NCI-H2196 (cell line): Measurements from ENCODE around the gene RAD51.

Experiments used
- DNase-seq: peaks from one replicate; lab custom pipeline; 2025; ENCODE audit not compliant: unreplicated experiment; lab: John Stamatoyannopoulos, UW

Gene RAD51

DNA sequence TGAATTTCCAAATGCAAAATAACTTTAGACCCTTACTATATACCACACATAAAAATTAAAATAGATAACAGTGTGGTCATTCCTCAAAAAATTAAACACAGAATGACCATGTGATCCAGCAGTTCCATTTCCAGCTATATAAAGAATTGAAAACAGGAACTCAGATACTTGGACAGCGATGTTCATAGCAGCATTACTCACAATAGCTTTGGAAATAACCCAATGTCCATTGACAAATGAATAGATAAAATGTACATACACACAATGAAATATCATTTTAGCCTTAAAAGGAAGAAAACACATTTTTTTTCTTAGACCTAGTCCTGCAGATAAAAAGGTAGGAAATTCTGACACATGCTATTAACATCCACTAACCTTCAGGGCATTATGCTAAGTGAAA, 26.7 kb downstream of the RAD51 start:
- DNase-seq: no peak

DNA sequence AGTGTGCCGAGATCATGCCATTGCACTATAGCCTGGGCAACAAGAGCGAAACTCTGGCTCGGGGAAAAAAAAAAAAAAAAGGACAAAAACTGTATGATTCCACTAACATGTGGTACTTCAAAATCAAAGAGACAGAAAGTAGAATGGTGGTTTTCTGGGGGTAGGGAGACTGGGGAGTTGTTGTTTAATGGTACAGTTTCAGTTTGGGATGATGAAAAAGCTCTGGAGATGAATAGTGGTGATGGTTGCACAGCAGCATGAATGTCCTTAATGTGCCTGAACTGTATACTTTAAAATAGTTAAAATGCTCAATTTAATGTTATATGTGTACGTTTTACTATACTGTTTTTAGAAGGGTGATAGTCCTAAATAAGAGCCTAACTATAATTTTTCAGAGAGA, 27.4 kb downstream of the RAD51 start:
- no peak for DNase-seq

DNA sequence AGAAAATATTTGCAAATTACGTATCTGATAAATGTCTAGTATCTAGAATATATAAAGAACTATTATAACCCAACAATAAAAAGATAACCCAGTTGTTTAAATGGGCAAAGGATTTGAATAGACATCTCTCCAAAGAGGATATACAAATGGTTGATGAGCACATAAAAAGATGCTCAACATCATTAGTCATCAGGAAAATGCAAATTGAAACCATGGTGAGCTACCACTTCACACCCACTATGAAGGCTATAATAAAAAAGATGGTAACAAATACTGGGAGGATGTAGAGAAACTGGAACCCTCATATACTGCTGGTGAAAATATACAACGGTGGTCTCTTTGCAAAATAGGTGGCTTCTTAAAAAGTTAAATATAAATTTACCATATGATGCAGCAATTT, 28.0 kb downstream of the RAD51 start:
- DNase-seq: no peak

DNA sequence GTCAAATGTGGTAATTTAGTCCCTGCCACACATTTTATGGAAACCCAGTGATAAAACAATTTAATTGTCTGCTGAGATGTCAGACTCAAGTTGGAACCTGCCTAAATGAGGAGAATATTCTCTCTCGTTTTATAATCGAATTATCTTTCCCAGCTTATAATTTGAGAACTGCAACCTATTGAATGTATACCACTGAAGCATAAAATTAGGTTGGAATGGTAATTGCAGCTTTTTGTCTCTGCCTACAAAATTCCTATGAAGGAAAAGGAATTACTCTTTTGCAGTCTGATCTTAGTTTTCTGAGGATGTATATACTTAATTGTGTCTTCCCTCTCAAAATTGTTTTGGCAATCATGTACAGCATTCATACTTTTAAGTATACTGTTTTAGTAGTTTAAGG, 28.9 kb downstream of the RAD51 start:
- no peak for DNase-seq

DNA sequence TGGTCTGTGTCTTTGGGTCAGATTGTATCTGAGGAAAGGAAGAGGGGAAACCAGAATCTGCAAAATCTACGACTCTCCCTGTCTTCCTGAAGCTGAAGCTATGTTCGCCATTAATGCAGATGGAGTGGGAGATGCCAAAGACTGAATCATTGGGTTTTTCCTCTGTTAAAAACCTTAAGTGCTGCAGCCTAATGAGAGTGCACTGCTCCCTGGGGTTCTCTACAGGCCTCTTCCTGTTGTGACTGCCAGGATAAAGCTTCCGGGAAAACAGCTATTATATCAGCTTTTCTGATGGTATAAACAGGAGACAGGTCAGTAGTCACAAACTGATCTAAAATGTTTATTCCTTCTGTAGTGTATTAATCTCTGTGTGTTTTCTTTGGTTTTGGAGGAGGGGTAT, 36.1 kb downstream of the RAD51 start:
- no peak for DNase-seq

DNA sequence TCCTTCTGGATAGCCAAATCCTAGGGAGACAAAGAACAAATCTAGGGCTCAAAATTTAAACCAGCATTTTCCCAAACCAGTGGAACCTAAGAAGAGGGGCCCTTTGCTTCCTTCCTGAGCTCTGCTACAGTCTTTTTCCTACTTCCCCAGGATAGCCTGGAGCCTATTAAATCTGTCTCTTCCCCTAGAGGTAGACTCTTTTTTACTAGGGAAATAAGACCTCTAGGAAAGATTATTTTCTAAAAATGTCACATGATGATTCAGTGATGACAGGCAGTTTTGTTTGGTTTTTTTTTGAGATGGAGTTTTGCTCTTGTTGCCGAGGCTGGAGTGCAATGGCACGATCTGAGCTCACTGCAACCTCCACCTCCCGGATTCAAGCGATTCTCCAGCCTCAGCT, 41.6 kb downstream of the RAD51 start:
- no peak for DNase-seq

DNA sequence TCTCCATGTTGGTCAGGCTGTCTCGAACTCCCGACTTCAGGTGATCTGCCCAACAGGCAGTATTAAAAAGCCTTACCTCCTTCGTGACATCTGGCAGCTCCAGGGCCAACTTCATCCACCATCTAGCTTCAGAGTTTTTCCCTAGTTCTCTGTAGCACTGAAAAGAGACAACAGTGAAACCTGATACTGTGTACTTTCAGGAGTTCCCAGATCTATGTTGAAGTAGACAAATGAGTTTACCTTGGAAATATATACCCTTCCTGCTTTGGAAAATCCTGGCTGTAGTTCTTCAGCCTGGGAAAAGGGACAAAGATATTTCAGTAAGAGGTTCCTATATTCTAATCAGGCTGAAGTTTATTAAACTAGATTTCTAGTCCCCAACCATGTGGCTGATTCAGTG, 42.1 kb downstream of the RAD51 start:
- DNase-seq: no peak

DNA sequence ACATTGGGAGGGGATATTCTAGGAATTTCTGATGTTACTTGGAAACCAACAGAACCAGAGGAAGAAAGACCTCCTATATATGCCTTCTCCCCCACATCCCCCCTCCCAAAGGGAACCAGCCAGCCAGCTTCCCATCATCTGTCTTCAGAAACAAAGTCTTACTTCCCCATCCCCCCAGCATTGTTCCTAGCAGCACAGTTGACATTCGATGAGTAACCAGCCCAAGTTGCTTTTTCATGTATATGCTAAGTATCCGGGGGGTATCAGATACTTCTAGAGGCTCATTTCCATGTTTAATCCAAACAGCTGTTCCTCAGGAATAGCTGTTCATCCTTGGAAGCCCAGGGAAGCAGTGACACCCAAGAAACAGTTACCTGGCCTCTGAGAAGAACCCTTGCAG, 44.1 kb downstream of the RAD51 start:
- DNase-seq: no peak

DNA sequence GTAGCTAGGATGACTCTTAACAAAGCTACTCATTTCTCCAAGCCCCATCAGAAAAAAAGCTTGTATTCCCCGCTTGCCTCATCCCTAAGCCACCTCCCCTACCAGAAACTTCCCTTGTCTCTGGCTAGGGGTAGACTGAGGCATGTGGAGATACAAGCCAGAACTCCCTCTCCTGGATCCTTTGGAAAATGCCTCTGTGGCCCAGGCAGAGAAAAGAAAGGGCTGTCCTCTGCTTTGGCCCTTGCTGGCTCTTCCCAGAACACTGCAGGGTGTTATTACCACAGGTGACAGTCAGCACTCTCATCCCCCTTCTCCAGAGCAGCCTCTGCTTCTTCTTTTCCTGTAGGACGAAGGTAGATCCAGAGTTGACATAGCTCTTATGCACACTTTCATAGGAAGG, 44.9 kb downstream of the RAD51 start:
- DNase-seq: no peak

DNA sequence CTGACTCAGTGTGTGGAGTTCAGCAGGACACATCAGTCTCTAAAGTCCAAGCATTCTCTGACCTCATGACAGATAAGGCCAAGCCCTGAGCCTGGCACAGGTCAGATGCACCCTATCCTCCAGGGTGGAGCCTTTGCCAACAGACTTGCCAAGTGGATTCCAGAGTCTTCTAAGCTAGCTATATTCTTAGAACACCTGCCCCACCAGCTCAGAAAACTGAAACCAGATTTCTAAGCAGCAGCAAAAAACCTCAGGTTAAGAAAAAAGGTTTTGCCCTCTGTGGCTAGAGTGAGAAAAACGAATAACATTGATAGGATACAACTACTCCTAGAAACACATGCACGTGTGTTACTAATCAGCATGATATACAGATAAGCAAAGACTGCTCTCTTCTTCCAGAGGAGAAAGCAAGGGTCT, 48.5 kb downstream of the RAD51 start:
- no peak for DNase-seq

DNA sequence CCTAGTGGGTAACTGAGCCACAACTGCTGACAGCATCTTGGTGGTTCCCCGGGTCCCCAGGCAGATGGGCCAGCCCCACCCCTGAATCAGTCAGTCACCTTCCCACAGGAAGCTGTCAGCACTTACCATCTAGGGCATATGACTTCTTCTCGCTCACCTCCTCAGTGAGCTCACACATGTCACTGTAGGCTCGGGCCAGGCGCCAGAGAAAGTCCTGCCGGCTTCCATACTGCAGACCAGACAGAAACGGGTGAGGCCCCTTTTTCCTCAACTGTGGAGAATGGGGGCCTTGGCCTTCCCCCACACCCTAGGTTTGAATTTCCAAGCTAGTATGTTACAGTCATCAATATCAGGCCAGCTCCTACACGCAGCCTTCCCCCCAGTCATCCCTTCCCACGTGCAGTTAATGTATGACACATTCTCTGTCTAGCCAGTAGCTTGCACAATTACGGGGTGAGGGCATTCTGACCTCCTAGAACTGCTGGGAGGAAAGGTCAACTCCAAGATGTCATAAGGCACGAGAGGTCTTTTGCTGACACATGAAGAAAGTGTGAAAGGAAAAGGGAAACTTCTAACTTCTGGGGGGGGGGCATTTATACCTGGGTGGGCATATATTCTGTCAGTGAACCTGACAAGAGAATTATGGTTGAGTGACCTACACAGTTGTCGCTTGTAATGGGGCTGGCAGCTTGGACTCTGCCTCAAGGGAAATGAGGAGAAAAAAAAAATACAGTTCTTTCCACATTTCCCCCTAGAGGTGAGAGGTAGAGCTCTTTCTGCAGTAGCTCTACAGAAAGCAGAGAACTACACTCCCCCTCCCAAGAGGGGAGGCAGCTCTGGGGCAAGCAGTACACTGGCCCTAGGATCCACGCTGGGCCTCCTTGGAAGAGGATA, 49.2 kb downstream of the RAD51 start:
- no peak for DNase-seq

DNA sequence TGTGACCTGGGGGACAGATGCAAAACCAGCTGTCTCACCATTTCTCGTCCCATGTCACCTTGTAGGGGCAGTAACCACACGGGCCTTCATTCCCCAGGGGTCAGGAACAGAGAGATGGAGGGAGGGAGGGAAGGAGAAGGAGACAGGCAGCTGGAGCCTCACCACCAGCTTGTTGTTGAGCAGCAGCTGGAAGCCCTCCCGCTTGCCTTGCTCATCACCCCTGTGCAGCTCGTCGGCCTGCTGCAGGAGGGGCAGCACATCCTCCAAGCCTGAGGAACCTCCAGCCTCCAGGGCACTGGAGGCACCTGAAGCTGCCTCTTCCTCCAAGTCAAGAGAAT, 49.8 kb downstream of the RAD51 start:
- no peak for DNase-seq

DNA sequence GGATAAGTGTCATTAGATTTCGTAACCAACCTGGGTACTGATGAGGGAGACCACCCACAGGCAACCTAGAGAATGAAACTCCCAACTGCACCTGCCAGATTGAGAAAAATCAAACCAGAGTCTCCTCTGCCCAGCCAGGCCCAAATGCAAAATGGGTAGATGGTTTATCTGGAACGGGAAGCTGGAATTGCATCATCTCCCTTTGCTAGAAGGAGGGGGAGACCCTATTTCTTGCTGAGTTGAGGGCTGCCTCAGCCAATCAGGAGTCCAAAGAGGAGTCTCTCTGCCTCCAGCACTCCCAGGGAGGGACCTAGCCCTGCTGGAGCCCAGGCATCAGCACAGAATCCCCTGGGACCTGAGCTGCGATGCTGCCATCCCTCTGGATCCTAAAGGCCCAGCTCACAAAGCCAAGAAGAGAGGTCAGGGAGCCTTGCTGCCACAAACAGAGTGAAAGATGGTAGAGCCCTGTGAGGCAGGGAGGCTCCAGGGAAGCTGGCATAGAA, 52.0 kb downstream of the RAD51 start:
- no peak for DNase-seq

DNA sequence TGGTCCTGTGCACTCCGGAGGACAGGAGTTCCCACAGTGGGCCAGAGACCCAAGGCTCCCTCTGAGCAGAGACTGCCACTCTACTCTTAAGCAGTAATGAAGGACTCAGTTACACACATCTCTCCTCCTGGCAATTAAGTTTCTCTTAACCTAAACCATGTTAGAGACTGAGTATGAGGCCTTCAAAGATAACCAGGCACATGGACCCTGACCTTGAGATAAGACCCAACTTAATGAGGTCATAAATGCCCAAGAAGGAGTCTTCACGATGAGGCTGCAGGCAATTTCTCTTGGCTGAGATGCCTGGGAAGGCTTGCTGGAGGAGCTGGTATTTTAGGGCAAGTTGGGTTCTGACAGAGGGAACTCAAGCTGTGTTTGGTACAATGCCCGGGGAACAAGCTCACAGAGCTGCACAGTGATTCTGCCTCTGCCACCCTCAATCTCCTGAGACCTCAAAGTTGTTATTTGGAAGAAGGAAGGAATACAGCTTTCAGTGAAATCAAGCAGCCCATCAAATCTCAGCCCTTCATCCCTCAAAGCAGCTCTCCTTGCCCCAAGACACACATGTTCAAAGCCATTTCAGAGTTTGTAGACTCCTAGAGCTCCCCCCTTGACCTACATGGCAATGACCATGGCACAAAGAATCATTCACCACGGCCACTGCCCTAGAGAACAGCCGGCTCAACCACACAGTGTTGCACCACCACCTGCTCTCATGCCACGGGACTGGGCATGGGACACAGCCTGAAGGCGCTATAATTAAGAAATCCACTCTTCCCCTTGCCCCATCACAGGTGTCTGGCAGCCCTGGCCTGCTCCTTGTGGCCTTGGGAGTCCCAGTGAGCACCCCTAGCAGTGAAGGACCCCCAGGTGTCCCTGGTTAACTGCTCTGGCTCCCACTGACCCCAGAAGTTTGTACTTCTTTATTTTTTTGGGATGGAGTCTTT, 53.0 kb downstream of the RAD51 start:
- no peak for DNase-seq

DNA sequence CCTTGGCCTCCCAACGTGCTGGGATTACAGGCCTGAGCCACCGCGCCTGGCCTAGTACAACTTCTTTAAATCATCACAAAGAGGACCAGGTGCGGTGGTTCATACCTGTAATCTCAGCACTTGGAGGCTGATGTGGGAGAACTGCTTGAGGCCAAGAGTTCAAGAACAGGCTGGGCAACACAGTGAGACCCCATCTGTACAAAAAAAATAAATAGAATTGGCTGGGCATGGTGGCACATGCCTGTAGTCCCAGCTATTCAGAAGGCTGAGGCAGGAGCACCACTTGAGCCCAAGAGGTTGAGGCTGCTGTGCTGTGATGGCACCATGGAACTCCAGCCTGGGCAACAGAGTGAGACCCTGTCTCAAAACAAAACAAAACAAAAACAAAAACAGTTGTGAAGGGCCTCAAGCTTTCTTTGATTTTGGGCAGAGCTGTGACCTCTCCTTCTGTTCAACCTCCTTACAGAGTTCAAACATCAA, 54.2 kb downstream of the RAD51 start:
- DNase-seq: no peak

DNA sequence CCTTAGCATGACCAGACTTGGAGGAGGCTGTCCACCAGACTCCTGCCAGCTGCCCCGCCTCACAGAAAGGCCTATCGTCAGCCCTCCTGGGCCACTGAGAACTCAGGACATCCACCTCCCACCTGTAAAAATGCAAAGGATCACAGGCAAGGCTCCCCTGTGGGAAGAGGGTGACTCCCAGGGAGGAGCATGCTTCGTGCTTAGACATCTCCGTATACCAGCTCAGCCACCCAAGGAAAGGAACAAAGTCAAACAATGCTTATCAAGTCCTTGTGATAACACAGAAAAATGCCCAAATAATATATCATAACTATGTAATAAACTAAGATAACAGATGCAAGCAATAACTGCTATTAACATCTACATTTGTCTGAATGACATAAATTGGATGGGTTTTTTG, 55.9 kb downstream of the RAD51 start:
- DNase-seq: no peak

DNA sequence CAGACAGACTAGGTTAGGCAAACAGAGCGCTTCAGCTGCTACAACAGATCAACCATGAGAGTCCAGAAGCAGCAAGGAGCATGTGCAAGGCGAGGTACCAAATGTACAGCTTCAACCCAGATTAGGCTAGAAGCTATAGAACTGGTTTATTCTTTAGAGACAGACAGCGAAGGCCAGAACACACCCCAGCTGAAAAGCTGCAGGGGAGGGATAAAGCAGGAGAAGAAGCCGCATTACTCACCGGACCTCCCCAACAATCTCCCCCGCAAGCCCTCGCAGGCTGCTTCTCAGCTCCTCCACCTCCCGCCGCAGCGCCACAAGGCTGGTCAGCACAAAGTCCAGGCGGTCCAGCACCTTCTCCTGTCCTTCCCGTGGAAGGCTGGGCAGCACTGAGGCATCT, 56.8 kb downstream of the RAD51 start:
- DNase-seq: no peak

DNA sequence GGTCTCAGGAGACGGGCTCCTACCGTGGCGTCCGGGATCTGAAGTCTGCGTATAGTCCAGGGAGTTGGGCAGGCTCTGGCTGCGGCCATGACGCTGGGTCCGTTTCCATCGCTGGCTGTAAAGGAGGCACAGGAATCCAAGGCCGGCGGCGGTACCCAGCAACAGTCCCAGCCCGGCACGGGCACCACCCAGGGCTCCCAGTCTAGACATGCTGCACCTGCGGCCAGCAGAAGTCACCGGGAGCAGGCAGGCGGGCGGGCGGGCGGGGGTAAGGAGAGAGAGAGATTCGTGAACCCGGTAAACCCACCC, 59.6 kb downstream of the RAD51 start:
- no peak for DNase-seq

DNA sequence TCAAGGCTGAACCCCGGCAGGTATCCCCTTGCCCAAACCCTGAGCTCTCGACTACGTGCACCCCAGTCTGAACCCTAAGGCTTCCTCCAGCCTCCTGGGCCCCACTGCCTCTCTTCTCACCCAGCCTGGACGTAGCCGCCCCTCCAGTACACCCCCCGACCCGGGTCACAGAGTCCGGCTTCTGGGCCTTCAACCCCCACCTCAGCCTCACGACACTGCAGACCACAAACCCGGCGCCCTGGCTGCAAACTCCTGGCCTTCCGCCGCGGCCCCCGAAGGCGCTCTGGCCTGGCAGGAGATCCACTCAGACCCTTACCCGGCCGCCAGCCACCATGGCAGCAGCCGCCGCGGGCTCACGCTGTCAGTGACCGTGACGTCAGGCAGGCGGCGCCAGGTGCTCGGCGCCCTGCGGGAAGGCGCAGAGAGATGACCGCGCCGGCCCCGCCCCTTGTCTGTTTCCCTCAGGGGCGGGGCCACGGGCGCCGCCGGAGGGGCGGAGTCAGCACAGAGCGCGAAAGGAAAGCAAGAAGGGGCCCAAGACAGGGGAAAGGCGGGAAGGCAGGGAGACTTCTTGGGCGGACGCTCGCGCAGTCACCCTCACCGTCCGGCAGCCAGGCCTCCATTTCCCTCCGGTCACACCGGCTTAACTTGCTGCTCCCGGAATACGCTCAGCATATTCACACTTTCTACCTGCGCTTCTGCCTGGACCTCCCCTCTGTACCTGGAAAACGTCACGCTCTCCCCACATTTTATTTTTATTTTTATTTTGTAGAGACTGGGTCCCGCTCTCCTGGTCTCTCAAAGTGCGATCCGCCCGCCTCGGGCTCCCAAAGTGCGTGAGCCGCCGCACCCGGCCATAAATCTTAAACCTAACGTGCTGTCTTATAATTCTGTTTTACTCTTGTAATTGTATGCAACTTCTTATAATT, 60.2 kb downstream of the RAD51 start, which contains the start of gene RMDN3:
Gene RMDN3 (minus strand): TSS at position 372 of the 929 bp plus-strand sequence. CDS start 471 bp downstream, outside the sequence.
- DNase-seq: peak; percentile 86

DNA sequence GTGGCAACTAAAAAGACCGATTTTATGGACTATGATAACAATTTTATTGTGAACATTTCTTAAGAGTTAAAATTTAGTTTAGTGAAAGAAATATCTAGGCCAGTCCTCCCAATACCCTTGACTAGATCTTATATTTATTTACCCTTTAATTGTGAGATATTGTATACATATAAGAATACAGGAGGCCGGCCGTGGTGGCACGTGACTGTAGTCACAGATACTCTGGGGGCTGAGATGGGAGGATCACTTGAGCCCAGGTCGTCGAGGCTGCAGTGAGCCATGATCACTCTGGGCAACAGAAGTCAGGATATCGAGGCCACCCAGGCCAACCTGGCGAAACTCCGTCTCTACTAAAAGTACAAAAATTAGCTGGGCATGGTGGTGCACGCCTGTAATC, 60.8 kb downstream of the RAD51 start:
- no peak for DNase-seq

DNA sequence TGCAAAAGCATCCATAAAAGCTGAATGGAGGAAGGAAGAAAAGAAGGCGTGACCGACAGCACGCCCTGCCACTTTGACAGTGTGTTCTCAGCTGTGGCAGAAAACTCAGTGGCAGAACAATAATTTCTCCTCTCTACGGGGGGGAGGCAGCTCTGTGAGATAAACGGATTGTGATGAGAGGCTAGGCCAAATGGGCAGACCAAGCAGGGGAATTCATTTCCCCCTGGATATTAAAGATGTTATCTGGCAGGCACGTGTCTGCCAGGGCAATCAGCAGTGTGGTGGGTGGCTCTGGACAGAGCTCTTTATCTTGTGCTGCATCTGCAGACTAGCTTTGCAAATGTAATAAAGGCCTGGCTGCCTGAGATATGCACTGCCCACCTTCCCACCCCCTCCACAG, 62.0 kb downstream of the RAD51 start:
- DNase-seq: no peak
